CD8-positive, alpha-beta memory T cell (primary cell): ENCODE results near the gene EPS8. TPM values are rescaled to one million over a fixed set of nuclear protein-coding genes. Genes with fewer than 3 reads are reported as not detected.

Experiments
- CTCF ChIA-PET: fragments of 350-600 bp; sonication (Branson Sonifier 250); formaldehyde crosslinking; loops from one replicate; lab custom pipeline; 2021; ENCODE audit warnings: antibody characterized with exemption; lab: Charles Lee
- POLR2A ChIA-PET: fragments of 350-600 bp; sonication (Branson Sonifier 250); formaldehyde crosslinking; loops from one replicate; lab custom pipeline; 2021; ENCODE audit warnings: antibody characterized with exemption; lab: Charles Lee
- DNase-seq, 5 donors: peaks; one replicate each; pipeline versions ENCODE4 v3.0.0 to v3.0.0-alpha.2; 2020 to 2022; ENCODE audit warnings: mixed read lengths in 1 of 5
- H3K27ac ChIP-seq: one replicate; pipeline ENCODE4 v1.7.0; 2013; ENCODE audit warnings: low read depth, mild to moderate bottlenecking, low read length, moderate library complexity
- H3K27me3 ChIP-seq: 2 replicates; pipeline ENCODE4 v1.7.0; 2013; ENCODE audit warnings: low read length, mild to moderate bottlenecking; ENCODE audit not compliant: insufficient read depth, poor library complexity, severe bottlenecking
- H3K36me3 ChIP-seq: 2 replicates; pipeline ENCODE4 v1.7.0; 2013; ENCODE audit warnings: mild to moderate bottlenecking, low read length, moderate library complexity; ENCODE audit not compliant: insufficient read depth
- H3K4me1 ChIP-seq: 2 replicates; pipeline ENCODE4 v1.7.0; 2013; ENCODE audit warnings: mild to moderate bottlenecking, low read length, moderate library complexity; ENCODE audit not compliant: insufficient read depth
- H3K4me3 ChIP-seq: 2 replicates; pipeline ENCODE4 v1.7.0; 2013; ENCODE audit warnings: mild to moderate bottlenecking, low read length
- H3K9me3 ChIP-seq: 2 replicates; pipeline ENCODE4 v1.7.0; 2013; ENCODE audit warnings: mild to moderate bottlenecking, low read length
- H3K27ac Mint-ChIP-seq, 8 donors: one replicate each; pipeline ENCODE4 v1.8.0; 2020 to 2021; ENCODE audit warnings: mixed read lengths in 8 of 8, mild to moderate bottlenecking in 6 of 8, inconsistent platforms in 3 of 8, moderate library complexity in 3 of 8
- H3K27me3 Mint-ChIP-seq, 2 donors: one replicate each; pipeline ENCODE4 v1.8.0; 2020 to 2021; ENCODE audit warnings: mixed read lengths in 2 of 2, mild to moderate bottlenecking in 1 of 2, moderate library complexity in 1 of 2
- H3K36me3 Mint-ChIP-seq, 3 donors: one replicate each; pipeline ENCODE4 v1.8.0; 2020 to 2021; ENCODE audit warnings: mixed read lengths in 3 of 3, inconsistent platforms in 1 of 3, mild to moderate bottlenecking in 1 of 3
- H3K4me1 Mint-ChIP-seq, 3 donors: one replicate each; pipeline ENCODE4 v1.8.0; 2020 to 2021; ENCODE audit warnings: mixed read lengths in 3 of 3, inconsistent platforms in 1 of 3, mild to moderate bottlenecking in 1 of 3
- H3K4me3 Mint-ChIP-seq, 7 donors: one replicate each; pipeline ENCODE4 v1.8.0; 2020 to 2021; ENCODE audit warnings: mixed read lengths in 7 of 7, mild to moderate bottlenecking in 6 of 7, moderate library complexity in 4 of 7, inconsistent platforms in 2 of 7
- H3K9me3 Mint-ChIP-seq, 5 donors: one replicate each; pipeline ENCODE4 v1.8.0; 2020 to 2022; ENCODE audit warnings: mixed read lengths in 5 of 5, mild to moderate bottlenecking in 3 of 5, moderate library complexity in 2 of 5, inconsistent platforms in 1 of 5
- polyA plus RNA-seq: library from polyadenylated mRNA; unstranded; fragments of 300-500 nt; fragmentation: Illumina TruSeq; gene quantifications from one replicate; pipeline ENCODE4 v1.2.3, GENCODE V29; 2021
- total RNA-seq, 2 experiments: library from RNA; stranded (reverse); gene quantifications; one replicate each; pipeline ENCODE4 v1.2.3, GENCODE V29; 2021

The EPS8 gene
- total RNA-seq, result 1 to 10 TPM in 1 of 2 experiments, under 1 TPM in 1; 0.92 to 1.1 TPM
- polyA plus RNA-seq, result 2.3 TPM

DNA sequence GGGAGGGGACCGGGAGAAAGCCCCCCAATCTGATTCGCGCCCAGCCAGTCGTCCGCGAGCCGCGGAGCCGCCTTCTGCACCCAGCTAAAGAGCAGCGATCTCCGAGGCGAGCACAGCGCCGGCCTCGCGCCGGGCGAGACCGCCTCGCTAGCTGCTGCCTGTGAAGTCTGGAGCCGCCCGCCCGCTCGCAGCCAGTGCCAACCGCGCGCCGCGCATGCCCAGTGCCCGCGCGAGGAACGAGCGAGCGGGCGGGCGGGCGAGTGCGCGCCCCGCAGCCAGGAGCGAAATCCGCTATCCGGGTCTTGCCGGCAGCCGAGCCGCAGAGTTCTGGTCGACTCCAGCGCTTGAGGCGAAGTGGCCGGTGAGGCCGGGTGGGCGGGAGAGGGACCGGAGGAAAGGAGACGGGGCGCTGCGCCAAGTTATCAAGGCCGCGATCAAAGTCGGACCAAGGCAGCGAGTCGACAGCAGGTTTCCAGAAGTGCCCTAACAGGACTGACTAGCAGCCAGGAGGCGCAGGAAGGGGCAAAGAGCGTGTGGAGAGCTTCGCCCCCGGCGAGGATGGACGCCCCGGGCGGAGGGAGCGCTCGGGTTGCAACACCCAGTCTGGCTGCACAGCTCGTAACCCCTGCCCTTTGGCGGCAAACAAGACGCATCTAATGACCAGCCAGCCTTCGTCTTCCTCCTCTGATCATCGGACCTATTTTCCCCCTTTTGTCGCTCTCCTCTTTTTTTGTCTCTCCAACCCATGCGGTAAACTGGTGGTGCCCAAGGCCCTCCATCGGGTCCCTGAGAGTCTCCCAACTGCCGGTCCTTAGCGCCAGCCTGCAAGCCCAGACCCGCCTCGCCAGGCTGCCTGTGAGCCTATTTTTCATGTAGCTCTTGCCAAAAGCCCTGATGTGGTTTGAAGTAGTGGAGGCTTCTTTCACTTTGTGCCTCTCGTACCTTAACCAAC, at the start of gene EPS8:
Gene EPS8, minus strand, starts transcription at position 169 of the 952 bp plus-strand sequence. CDS start 106,437 bp downstream, outside the sequence.
- Mint-ChIP-seq H3K4me3 (peak within 1 kb of the TSS; percentile 85 to 98 (median 94)), H3K27me3 (peaks cover 35 to 59% of the 10 kb centered on the region in 2 donors), H3K36me3 (peaks cover 0 to 3% (median 0%) of the 10 kb centered on the region in 3 donors), H3K9me3 (no peaks in the 10 kb centered on the region), H3K27ac (peak within 1 kb of the TSS; percentile 69 to 95 (median 80)), H3K4me1 (peaks cover 16 to 17% (median 17%) of the 10 kb centered on the region in 3 donors)
- Histone ChIP-seq H3K4me3 (peak within 1 kb of the TSS; percentile 63), H3K36me3 (no peaks in the 10 kb centered on the region), H3K27me3 (peaks cover 11% of the 10 kb centered on the region), H3K4me1 (peaks cover 7% of the 10 kb centered on the region), H3K27ac (no peak within 1 kb of the TSS), H3K9me3 (no peaks in the 10 kb centered on the region)
- CTCF ChIA-PET, result interaction anchor here (1.0 to 1.5 kb wide), 7 partner anchors 9 to 199 kb away, joined by 3 to 5 read pairs (median 3); no protein-coding TSS in a partner anchor
- POLR2A ChIA-PET, result no interaction called here
- peak; percentile 76 to 90 (median 87) for DNase-seq

DNA sequence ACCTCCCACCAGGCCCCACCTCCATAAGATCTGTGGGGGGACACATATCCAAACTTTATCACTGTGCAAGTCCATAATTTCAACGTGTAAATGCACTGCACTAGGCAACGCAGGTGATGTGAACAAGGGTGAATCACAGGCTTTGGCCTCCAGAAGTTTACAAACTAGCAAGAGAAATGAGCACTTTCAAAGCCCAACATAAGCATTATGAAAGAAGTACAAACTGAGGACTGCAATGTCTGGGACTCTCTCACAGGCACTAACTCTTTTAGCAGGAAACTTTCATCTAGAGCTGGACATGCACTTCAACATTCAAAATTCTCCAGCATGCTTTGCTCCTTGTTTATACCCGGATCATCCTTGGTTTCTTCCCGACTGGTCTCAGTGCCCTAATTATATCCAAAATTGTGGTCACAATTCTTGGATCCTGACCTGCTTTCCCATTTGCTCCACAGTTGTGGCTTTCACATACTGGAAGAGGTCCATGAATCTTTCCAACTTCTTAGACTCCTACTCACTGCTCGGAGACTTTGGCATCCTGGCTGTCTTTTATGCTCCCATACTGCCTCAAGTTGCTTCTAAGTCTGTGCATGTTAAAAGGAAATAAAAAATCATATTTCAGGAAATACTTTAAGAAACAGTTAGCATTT, 48.1 kb upstream of the EPS8 start:
- Mint-ChIP-seq H3K4me1 (no peaks in the 10 kb centered on the region), H3K27me3 (peaks cover 0 to 17% of the 10 kb centered on the region in 2 donors), H3K4me3 (no peak overlapping the region), H3K36me3 (no peaks in the 10 kb centered on the region), H3K9me3 (no peaks in the 10 kb centered on the region), H3K27ac (peak overlapping the region in 1 of 8 donors; percentile 10)
- Histone ChIP-seq H3K4me1 (no peaks in the 10 kb centered on the region), H3K27me3 (no peaks in the 10 kb centered on the region), H3K27ac (no peak overlapping the region), H3K9me3 (no peaks in the 10 kb centered on the region), H3K4me3 (no peak overlapping the region), H3K36me3 (no peaks in the 10 kb centered on the region)
- ChIA-PET POLR2A (no interaction called here), CTCF (no interaction called here)
- no peak for DNase-seq

DNA sequence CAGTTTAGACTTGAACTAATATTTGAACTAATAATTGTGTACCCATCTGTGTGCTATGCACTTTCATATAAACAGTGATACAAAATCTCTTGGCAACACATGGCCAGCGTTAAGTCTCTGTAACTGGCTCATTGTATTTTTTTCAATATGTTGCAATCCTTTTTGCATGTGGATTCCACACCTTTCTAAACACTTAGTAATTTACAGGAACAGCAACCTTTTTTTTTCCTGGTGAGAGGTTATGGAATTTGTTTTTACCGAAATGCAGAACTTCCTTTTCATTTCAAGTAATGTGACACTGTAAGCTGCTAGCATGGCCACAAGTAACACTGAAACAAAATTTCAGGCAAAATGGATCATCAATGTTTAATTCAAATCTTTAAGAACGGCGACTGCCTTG, 45.4 kb upstream of the EPS8 start:
- Mint-ChIP-seq H3K36me3 (no peaks in the 10 kb centered on the region), H3K27me3 (peaks cover 0 to 25% of the 10 kb centered on the region in 2 donors), H3K27ac (no peak overlapping the region), H3K4me1 (no peaks in the 10 kb centered on the region), H3K4me3 (no peak overlapping the region), H3K9me3 (no peaks in the 10 kb centered on the region)
- H3K9me3 ChIP-seq, result no peaks in the 10 kb centered on the region
- no peaks in the 10 kb centered on the region for H3K4me1 ChIP-seq
- H3K27ac ChIP-seq, result no peak overlapping the region
- ChIA-PET POLR2A (no interaction called here), CTCF (no interaction called here)
- no peaks in the 10 kb centered on the region for H3K27me3 ChIP-seq
- no peaks in the 10 kb centered on the region for H3K36me3 ChIP-seq
- DNase-seq, result no peak
- no peak overlapping the region for H3K4me3 ChIP-seq

- Mint-ChIP-seq H3K27me3 (peaks cover 0 to 20% of the 10 kb centered on the region in 2 donors), H3K27ac (no peak overlapping the region), H3K4me3 (no peak overlapping the region), H3K4me1 (no peaks in the 10 kb centered on the region), H3K36me3 (no peaks in the 10 kb centered on the region), H3K9me3 (no peaks in the 10 kb centered on the region)
- H3K9me3 ChIP-seq, result no peaks in the 10 kb centered on the region
- H3K27me3 ChIP-seq, result no peaks in the 10 kb centered on the region
- DNase-seq, result no peak
- CTCF ChIA-PET, result no interaction called here
- H3K4me3 ChIP-seq, result no peak overlapping the region
- H3K27ac ChIP-seq, result no peak overlapping the region
- H3K4me1 ChIP-seq, result no peaks in the 10 kb centered on the region
- no peaks in the 10 kb centered on the region for H3K36me3 ChIP-seq
- POLR2A ChIA-PET, result no interaction called here
Observed at GRCh38 chr12:15831315-15831978, 42.3 kb upstream of the EPS8 start.

DNA sequence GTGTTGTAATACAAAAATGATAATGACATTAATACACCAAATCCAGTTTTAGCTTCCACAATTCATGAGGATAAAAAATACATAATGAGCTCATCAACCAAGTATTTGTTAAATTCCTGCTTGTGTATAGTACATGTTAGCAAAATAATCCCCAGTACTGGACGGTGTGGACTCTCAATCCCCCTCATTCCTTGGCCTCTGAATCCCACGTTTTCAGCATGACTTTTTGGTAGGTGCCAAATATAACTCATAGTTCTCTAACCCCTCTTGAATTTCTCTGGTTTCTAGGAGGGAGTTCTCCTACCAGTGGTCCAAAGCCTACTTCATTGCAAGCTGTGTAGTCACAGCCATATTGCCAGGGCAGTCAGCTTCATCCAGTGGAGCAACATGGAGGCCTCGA, 41.4 kb upstream of the EPS8 start:
- POLR2A ChIA-PET, result no interaction called here
- no peak overlapping the region for H3K27ac Mint-ChIP-seq
- H3K4me1 Mint-ChIP-seq, result no peaks in the 10 kb centered on the region
- no peaks in the 10 kb centered on the region for H3K9me3 ChIP-seq
- no peak overlapping the region for H3K4me3 ChIP-seq
- H3K4me3 Mint-ChIP-seq, result no peak overlapping the region
- H3K36me3 ChIP-seq, result no peaks in the 10 kb centered on the region
- no peak for DNase-seq
- no peaks in the 10 kb centered on the region for H3K4me1 ChIP-seq
- peaks cover 0 to 17% of the 10 kb centered on the region in 2 donors for H3K27me3 Mint-ChIP-seq
- no peak overlapping the region for H3K27ac ChIP-seq
- no peaks in the 10 kb centered on the region for H3K9me3 Mint-ChIP-seq
- CTCF ChIA-PET, result no interaction called here
- H3K36me3 Mint-ChIP-seq, result no peaks in the 10 kb centered on the region
- H3K27me3 ChIP-seq, result no peaks in the 10 kb centered on the region

DNA sequence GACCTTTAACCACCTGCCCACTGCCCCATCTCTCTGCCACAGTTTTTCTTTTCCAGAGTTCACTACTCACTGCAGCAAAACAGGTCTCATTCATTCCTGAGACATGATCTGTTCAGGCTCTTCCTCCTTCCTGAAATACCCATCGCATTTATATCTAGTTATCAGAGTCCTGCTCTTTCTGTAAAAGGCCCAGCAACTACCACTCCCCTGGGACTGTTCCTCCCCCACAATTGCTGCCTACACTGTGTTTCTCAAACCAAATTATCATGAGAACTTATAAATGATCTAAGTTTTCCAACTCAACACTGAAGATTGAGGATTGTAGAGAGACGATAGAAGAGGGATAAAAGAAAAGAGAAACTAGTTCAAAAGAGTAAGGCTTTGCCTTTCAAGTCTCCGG, 40.8 kb upstream of the EPS8 start:
- H3K27me3 ChIP-seq, result no peaks in the 10 kb centered on the region
- no peaks in the 10 kb centered on the region for H3K4me1 ChIP-seq
- Mint-ChIP-seq H3K27me3 (peaks cover 2 to 14% of the 10 kb centered on the region in 2 donors), H3K4me3 (no peak overlapping the region), H3K27ac (no peak overlapping the region), H3K36me3 (no peaks in the 10 kb centered on the region), H3K9me3 (no peaks in the 10 kb centered on the region), H3K4me1 (no peaks in the 10 kb centered on the region)
- DNase-seq, result no peak
- ChIA-PET CTCF (no interaction called here), POLR2A (no interaction called here)
- H3K36me3 ChIP-seq, result no peaks in the 10 kb centered on the region
- no peaks in the 10 kb centered on the region for H3K9me3 ChIP-seq
- H3K27ac ChIP-seq, result no peak overlapping the region
- no peak overlapping the region for H3K4me3 ChIP-seq

DNA sequence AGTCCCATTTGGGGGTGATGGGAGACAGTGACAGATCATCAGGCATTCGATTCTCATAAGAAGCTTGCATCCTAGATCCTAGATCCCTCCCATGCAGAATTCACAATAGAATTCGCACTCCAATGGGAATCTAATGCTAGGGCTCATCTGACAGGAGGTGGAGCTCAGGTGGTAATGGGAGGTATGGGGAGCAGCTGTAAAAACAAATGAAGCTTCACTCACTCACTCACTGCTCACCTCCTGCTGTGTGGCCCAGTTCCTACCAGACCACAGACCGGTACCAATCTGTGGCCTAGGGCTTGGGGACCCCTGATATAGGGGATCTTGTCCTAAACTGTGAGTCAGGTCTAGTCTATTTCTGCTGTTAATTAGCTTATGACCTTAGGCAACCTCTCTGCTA, 40.1 kb upstream of the EPS8 start:
- no peak overlapping the region for H3K27ac Mint-ChIP-seq
- no peaks in the 10 kb centered on the region for H3K9me3 Mint-ChIP-seq
- no peak for DNase-seq
- H3K4me1 Mint-ChIP-seq, result no peaks in the 10 kb centered on the region
- CTCF ChIA-PET, result no interaction called here
- no peak overlapping the region for H3K27ac ChIP-seq
- no peaks in the 10 kb centered on the region for H3K36me3 Mint-ChIP-seq
- H3K27me3 Mint-ChIP-seq, result peaks cover 2 to 19% of the 10 kb centered on the region in 2 donors
- H3K9me3 ChIP-seq, result no peaks in the 10 kb centered on the region
- H3K4me3 ChIP-seq, result no peak overlapping the region
- H3K36me3 ChIP-seq, result no peaks in the 10 kb centered on the region
- H3K27me3 ChIP-seq, result no peaks in the 10 kb centered on the region
- H3K4me3 Mint-ChIP-seq, result no peak overlapping the region
- no peaks in the 10 kb centered on the region for H3K4me1 ChIP-seq
- POLR2A ChIA-PET, result no interaction called here

GRCh38 chr12:15827136-15827535, 37.9 kb upstream of the EPS8 start:
- Histone ChIP-seq H3K4me3 (no peak overlapping the region), H3K4me1 (no peaks in the 10 kb centered on the region), H3K27ac (no peak overlapping the region), H3K27me3 (no peaks in the 10 kb centered on the region), H3K9me3 (no peaks in the 10 kb centered on the region), H3K36me3 (no peaks in the 10 kb centered on the region)
- DNase-seq, result no peak
- Mint-ChIP-seq H3K4me3 (no peak overlapping the region), H3K9me3 (no peaks in the 10 kb centered on the region), H3K27ac (no peak overlapping the region), H3K36me3 (no peaks in the 10 kb centered on the region), H3K4me1 (no peaks in the 10 kb centered on the region), H3K27me3 (peaks cover 4 to 18% of the 10 kb centered on the region in 2 donors)
- ChIA-PET CTCF (no interaction called here), POLR2A (no interaction called here)
